Retinal pigment epithelial cell (primary cell): Measurements from ENCODE around the gene CEACAM20.
"Not testable (repeated sequence)": the region's sequence is repeated elsewhere in the genome, so short reads cannot be mapped to it uniquely, and the experiment has no call there.

Experiments used
- DNase-seq: peaks from one replicate; pipeline ENCODE4 v3.0.0-alpha.2; 2010; ENCODE audit warnings: low read depth
- H3K4me3 ChIP-seq: 2 replicates; pipeline ENCODE4 v1.5.1; 2011; ENCODE audit warnings: mild to moderate bottlenecking, low read length, control low read depth, moderate library complexity
- TF ChIP-seq, protein P1 (sequence below): conservative IDR thresholded peaks from 2 replicates; pipeline ENCODE4 v1.5.1; 2011; ENCODE audit warnings: low read depth, low read length, control low read depth, inconsistent platforms

CEACAM20 gene

DNA sequence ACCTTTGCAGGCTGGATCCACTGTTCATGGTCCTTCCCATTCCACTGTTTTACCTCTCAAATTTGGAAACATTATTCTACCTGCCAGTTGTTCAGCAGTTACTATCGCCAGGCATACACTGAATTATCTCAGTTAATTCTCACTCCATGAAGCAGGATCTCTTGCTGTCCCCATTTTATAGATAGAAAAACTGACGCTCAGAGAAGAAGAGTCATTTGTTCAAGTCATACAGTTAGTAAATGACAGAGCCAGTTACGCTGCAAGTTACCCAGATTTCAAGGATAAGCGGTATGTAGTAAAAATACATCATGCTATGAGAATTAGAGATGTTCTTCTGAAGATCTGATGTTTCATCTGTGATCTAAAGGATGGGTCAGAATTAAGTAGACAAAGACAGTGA, 43.7 kb upstream of the CEACAM20 start:
- H3K4me3 ChIP-seq: no peak overlapping the region
- DNase-seq: no peak
- TF ChIP-seq, protein P1, sequence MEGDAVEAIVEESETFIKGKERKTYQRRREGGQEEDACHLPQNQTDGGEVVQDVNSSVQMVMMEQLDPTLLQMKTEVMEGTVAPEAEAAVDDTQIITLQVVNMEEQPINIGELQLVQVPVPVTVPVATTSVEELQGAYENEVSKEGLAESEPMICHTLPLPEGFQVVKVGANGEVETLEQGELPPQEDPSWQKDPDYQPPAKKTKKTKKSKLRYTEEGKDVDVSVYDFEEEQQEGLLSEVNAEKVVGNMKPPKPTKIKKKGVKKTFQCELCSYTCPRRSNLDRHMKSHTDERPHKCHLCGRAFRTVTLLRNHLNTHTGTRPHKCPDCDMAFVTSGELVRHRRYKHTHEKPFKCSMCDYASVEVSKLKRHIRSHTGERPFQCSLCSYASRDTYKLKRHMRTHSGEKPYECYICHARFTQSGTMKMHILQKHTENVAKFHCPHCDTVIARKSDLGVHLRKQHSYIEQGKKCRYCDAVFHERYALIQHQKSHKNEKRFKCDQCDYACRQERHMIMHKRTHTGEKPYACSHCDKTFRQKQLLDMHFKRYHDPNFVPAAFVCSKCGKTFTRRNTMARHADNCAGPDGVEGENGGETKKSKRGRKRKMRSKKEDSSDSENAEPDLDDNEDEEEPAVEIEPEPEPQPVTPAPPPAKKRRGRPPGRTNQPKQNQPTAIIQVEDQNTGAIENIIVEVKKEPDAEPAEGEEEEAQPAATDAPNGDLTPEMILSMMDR: no peak

DNA sequence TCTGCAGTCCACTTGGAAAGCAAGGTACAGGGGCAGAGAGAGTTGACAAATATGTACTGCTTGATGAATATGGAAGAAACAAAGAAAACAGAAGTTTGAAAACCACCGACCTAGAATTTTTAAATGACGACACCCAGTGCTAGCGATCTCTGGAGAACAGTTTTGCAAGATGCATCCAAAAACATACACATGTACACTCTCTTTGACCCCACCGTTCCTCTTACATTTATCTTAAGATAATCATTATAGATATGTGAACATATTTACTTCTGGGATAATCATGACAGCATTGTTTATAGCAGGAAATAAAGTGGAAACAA, 43.1 kb upstream of the CEACAM20 start:
- H3K4me3 ChIP-seq: no peak overlapping the region
- no peak for DNase-seq
- TF ChIP-seq, protein P1: no peak

DNA sequence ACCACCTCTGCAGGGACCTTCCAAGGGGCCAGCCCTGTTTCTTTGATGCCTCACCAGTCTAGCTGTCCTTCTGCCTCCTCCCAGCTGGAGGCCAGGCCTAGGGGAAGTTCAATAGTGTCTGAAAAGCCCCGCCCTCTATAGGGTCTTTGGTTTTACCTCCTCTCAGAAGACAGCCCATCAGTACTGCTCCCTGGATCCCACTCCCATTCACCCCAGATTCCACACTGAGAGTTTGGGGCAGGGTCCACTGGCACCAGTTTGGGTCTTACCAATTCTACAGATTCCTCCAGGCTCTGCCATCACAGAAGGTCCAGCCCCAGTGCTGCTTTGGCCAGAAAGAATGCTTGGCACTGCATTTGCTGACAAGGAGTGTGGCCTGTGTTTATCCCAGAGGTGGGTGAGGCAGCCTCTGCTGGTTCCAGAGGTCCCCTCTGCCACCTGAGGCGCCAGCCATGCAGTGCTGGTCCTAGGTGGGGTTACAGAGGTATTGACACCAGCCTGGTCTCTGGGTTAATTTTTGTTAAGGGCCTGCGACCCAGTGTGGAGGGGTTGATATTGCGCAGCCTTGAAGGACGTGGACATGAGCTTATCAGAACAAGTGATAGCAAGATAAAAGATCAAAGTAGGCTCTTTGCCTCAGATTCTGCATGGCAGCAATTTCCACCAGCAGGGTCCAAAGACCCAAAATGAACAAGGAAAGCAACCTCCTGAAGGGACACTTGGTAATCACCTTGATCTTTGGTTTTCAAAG, 42.5 kb upstream of the CEACAM20 start:
- no peak for DNase-seq
- TF ChIP-seq, protein P1: no peak
- no peak overlapping the region for H3K4me3 ChIP-seq

DNA sequence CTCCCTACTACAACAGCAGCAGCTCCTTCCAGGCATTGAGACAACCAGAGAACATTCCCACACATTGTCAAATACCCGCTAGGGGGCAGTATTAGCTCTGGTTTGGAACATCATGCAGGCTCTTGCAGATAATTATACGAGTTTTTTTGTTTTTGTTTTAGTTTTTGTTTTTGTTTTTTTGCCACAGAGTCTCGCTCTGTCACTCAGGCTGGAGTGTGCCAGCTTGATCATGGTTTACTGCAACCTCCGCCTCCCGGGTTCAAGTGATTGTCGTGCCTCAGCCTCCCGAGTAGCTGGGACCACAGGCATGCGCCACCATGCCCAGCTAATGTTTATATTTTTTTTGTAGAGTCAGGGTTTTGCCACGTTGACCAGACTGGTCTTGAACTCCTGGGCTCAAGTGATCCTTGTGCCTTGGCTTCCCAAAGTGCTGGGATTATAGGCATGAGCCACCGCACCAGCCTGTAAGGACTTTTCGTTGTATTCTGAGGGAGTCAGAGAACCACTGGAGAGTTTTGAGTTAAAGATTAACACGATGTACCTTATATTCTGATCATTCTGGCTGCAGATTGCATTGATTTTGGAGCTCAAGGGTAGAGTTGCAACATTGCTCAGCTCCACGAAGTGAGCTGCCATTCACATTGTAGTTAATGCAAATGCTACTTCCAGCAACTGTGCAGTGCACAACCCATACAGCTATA, 41.7 kb upstream of the CEACAM20 start:
- H3K4me3 ChIP-seq: no peak overlapping the region
- DNase-seq: peak; percentile 48
- TF ChIP-seq, protein P1: peak; percentile 75

DNA sequence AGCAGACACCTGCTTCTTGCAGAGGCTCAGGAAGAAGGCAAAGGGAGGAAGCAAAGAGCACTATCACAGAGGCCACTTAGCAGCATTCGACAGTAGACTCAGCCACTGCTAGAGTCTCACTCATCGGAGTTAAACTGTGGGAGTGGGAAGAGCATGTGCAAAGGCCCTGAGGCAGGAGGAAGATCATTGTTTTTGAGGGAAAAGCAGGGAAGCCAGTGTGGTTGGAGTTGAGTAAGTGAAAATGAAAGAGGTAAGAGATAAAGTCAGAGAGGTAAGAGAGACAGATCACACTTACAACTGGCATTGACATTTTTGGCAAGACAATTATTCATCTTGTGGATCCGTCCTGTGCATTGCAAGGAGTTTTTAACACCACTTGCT, 41.1 kb upstream of the CEACAM20 start:
- H3K4me3 ChIP-seq: no peak overlapping the region
- TF ChIP-seq, protein P1: no peak
- no peak for DNase-seq

DNA sequence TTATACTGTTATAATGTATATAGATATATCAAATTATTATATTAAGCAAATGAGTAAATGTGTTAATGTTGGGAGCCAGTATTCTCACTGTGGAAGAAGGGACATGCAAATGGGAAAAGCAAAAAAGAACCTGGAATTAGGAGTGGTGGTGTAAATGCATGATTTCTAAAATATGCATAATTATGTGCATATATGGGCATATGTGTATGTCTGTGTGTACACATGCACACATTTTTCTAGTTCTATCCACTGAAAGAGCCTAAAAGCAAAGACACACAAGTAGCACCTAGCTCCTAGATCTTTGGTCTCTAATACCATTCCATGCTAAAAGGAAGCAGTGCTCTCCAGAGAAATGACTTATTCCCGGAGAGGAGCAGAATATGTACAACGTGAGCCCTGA, 38.3 kb upstream of the CEACAM20 start:
- H3K4me3 ChIP-seq: no peak overlapping the region
- TF ChIP-seq, protein P1: no peak
- no peak for DNase-seq

DNA sequence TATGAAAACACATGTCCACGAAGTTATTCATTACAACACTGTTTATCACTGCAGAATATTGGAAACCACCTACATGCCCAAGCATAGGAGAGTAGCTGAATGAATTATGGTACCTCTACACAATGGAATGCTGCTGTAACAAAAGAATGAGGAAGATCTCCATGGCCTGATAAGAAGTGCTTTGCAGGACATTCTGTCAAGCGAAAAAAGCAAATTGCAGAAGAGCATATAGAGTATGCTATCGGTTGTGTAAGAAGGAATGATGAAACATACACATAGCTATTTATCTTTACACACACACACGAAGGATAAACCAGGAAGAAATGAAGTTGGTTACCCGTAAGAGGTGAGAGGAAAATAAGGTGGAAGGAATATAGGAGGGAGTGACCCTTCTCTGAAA, 37.5 kb upstream of the CEACAM20 start:
- no peak for DNase-seq
- H3K4me3 ChIP-seq: no peak overlapping the region
- TF ChIP-seq, protein P1: no peak

DNA sequence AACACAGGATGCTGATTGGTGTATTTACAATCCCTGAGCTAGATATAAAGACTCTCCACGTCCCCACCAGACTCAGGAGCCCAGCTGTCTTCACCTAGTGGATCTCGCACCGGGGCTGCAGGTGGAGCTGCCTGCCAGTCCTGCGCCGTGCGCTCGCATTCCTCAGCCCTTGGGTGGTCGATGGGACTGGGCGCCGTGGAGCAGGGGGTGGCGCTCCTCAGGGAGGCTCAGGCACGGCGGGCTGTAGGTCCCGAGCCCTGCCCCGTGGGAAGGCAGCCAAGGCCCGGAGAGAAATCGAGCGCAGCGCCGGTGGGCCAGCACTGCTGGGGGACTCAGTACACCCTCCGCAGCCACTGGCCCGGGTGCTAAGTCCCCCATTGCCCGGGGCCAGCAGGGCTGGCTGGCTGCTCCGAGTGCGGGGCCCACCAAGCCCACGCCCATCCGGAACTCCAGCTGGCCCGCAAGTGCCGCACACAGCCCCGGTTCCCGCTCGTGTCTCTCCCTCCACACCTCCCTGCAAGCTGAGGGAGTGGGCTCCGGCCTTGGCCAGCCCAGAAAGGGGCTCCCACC, 33.7 kb upstream of the CEACAM20 start:
- H3K4me3 ChIP-seq, DNase-seq: not testable (repeated sequence)
